Ovary (tissue), 3 donors: ENCODE data around the gene SPAG6.

Source experiments
- CTCF ChIP-seq, 3 donors: fragments of 450-650 bp in 2 of 3; fragments of 200-600 bp in 1 of 3; IDR thresholded peaks; one replicate each; pipeline versions ENCODE4 v1.5.1 to v1.8.0; 2016 to 2022; ENCODE audit warnings: antibody characterized with exemption in 3 of 3, mild to moderate bottlenecking in 1 of 3
- EP300 ChIP-seq: sonication (generic); formaldehyde crosslinking; IDR thresholded peaks from one replicate; pipeline ENCODE4 v1.6.1; 2017; ENCODE audit warnings: antibody characterized with exemption
- POLR2A ChIP-seq: fragments of 450-650 bp; IDR thresholded peaks from one replicate; pipeline ENCODE4 v1.6.1; 2017; ENCODE audit warnings: antibody characterized with exemption, mild to moderate bottlenecking, moderate library complexity
- donor health status: DM: no; HTN: no; CAD: no.

- TF ChIP-seq CTCF (IDR thresholded peaks at IDR 0.05): no peak
- TF ChIP-seq POLR2A: no peak
- no peak for TF ChIP-seq EP300
These were observed 5.9 kb downstream of the SPAG6 start for GRCh38 chr10:22351131-22351703.
